OCI-LY3 (cell line): Measurements from ENCODE around the gene NEDD4L.

Experiments
- CTCF ChIP-seq: fragments of 200-600, 300-600 bp; sonication (generic); IDR thresholded peaks from 2 replicates; pipeline ENCODE4 v1.5.1; 2014; ENCODE audit warnings: antibody characterized with exemption, low read length, low read depth
- EZH2phosphoT487 ChIP-seq: fragments of 200-600 bp; shearing (Covaris generic); IDR thresholded peaks from 2 replicates; pipeline ENCODE4 v1.6.1; 2018; ENCODE audit warnings: antibody characterized with exemption, mixed run types, low read depth

- TF ChIP-seq CTCF (no peak), EZH2phosphoT487 (no peak)
Measured at GRCh38 chr18:58338141-58338540, 294.1 kb downstream of the NEDD4L start.
